NCI-H748 (cell line): ENCODE measurements around the gene HCN3.

Experiments used
- DNase-seq: peaks from one replicate; lab custom pipeline; 2025; ENCODE audit not compliant: unreplicated experiment; lab: John Stamatoyannopoulos, UW

HCN3 gene

DNA sequence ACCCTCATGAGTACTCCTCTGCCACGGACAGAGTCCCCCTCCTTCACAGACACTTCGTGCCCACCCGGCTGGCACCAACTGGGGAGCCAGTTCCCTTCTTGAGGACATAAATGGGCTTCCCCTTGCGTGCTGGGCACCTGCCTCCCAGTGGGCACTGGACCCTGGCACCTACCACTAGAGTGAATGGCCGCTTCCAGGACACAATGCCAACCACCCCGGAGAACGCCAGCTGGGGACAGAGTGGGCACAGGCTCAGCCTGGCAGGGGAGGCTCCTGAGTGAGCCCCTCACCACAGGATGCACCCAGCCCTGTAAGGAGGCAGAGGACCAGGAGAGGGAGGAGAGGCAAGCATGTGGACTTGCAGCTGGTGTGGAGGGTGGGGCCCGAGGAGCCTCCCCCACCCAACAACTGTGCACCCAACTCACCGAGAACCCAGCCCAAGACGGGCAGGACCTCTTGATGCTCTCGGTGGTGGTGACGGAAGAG is 23.0 kb upstream of the HCN3 start:
- DNase-seq = no peak

DNA sequence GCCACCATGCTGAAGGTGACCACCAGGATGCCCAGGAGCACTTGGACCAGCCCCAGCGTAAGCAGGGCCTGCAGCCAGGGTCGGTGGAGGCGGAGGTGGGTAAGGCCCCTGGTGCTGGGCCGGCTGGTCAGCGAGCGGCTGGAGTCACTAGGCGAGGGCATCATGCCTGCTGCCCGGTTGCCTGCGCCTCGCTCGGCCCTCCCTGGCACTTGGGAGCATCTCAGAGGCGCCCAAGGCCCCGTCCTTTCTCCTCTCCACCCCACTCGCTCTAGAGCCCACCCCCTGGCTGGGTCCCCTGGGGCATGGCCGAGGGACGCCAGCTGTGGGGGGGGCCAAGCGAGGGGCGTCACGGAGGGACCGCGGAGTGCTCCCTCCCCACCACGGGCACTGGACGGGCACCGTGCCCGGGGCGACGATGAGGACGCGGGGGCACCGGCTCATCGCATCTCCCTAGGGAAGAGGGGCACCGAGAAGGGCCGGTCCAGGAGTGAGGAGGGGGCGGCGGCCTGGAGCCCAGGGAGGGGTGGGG is 22.5 kb upstream of the HCN3 start:
- peak; percentile 45 for DNase-seq

DNA sequence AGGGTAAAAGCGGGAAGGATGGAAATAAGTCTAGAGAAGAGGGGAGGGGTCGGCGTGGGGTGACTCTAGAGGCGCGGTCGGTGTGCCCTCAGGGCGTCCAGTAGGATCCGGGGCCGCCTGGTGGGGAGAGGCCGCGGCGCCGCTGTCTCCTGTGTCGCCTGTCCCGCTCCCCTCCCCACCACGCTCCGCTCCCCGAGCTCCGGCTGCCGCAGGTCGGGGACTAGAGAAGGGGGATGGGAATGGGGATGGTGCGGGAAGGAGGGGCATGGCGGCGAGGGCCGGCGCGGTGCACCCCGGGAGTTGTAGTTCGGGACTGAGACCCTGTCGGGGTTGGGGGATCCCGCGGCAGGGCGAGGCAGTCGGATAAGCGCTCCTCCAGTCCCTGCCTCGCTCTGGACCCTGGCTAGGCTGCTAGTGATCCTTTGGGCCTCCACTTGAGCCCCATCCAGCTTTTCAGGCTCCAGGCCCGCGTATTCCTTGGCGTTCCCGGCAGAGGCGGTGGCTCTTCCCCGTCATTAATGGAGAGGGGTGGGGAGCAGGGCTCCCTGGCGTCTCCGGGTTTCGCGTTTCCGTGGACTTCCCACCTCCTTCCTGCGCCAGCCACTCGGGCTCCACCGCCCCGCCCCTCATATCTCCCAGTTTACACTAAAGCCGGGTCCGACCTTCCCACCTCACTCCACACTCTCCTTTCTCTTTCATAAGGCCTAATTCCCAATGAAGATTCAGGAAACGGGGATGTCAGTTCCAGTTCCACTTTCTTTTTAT is 21.8 kb upstream of the HCN3 start, which contains the start of gene ENTREP3:
Gene ENTREP3, minus strand, starts transcription at position 241 of the 765 bp plus-strand sequence. CDS start 606 bp downstream, outside the sequence.
- DNase-seq = peak; percentile 90

DNA sequence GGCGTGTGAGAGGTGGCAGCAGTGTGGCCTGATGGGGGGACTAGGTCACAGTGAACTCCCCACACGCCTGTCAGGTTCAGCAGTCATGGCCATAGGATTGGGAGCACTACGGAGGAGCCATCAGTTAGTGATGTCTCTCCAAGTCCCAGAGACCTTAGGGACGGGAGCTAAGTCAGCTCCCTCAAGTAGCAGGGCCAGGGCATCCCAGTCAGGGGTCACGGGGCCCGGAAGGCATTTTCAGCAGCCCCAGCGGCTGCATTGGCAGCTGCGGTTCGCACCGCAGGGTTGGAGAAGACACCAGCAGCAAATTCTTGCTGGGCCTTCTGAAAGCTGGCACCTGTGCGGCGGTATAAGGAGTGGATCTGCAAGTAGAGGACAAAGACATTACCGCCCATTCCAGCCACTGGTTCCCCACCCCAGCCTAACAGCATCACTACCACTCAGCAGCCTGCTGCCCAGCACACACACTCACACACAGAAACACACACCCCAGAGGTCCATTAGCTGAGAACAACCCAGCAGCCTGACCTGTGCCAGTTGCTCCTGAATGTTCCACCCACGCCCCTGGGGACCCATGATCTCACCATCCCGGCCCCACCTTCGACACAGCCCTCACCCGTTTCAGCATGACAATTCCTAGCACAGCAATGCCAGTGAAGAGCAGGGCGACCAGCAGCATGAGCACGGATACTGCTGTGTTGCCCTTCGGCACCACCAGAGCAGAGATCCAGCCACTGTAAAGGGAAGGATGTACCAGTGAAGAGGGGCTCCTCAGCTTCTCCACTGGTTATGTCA is 21.0 kb upstream of the HCN3 start:
- DNase-seq = no peak

DNA sequence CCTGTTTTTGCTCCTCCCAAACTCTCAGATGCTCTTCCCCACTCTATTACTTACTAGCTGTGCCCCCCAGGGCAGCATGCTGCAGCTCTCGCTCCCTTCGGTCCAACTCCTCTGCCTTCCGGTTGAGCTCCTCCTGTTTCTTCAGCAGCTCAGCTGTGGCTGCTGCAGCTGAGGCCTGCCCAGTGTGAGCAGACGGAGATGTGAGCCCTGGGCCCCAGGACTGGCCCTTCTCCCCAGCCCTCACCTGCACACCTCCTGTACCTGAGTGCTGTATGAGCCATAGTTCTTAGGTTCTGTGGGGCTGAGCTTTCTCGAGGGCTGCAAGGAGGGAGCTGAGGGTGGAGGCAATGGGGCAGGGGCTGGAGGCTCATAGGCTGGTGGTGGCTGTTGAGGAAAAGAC is 17.0 kb upstream of the HCN3 start:
- no peak for DNase-seq

DNA sequence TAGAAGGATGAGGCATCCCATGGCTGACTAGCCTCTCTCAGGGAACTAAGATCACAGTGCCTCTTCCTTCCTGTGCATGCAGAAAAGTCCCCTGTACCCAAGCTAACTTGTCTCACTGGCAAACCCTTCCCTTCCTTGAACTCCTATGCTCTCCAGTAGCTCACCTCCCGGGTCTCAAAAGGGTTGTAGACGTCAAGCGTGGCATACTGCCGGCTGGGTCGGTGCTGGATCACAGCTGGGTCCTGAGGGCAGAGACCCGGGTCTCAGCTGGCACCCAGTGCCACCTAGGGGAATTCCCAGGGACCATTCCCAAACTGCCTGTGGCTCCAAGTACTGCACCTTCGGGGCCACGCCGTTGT is 15.8 kb upstream of the HCN3 start:
- peak; percentile 46 for DNase-seq

DNA sequence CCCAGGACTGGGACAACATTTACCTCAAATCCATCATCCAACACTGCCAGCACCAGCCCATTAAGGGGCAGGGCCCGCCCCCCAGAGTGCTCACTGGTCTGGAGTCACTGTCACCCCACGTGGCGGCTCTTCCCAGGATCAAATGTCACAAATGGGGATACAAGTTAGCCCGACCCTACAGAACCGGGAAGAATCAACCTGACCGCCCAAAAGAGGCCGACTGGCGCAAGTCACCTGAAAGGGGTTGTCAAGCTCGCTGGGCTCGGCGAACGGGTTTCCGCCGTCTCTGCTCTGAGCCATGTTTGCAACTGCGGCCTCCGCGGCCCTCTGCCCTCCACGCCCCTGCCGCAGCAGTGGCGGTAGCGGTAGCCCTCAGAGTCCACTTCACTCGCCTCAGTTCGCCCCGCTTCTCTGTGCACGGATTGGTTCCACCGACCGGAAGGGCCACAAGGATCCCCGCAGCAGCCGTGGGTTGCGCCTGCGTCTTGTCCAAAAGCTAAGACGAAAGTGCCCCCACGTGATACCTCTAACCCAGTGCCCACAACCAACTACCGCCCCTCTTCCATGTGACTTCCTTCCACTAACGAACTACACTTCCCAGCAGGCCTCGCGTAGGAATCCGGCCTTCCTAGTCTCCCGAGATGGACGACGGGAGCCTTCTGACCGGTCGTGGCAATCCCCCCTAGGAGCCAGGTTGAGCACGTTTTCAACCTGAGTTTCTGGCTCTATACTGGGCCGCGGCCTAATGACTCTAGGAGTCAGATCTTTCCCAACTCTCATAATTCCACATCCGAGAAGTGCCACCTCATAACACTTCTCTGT is 15.2 kb upstream of the HCN3 start, which contains the start of gene SCAMP3:
Gene SCAMP3, minus strand, starts transcription at position 509 of the 822 bp plus-strand sequence. Its CDS starts 209 bp downstream, at position 300.
- peak; percentile 98 for DNase-seq

DNA sequence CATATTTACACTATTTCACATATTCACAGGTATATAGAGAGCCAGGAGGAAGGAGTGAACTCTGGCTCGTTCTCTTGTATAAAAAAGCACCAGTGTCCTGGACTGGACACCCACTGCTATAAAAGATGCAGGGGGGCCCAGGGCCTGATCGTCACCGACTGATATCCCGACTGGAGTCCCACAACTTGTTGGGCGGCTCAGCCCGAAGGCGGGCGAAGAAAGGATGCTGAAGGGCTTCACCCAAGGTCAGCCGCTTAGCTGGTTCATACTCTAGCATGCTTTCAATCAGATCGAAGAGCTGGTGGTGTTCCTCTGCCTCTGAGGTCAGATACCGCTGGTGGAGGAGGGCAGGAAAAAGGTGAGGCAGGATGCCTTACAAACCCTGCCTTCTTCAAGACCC is 14.2 kb upstream of the HCN3 start:
- DNase-seq = no peak

DNA sequence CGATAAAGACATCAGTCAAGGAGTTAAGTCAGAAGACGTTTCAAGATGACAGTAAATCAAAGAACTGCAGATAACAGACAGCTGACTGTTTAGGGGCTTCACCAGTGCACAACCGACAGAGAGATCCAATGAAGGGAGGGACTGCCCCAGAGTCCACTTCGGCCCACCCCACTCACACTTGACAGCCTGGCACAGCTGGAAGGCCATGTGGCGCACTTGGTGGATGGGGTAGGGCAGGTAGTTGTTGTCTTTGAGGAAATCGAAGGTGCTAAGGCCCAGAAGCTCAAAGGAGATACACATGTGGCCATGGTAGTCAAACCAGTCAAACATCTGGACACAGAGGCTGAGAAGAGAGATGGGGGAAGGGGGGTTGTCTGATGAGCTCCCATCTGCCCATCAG is 10.7 kb upstream of the HCN3 start:
- no peak for DNase-seq

DNA sequence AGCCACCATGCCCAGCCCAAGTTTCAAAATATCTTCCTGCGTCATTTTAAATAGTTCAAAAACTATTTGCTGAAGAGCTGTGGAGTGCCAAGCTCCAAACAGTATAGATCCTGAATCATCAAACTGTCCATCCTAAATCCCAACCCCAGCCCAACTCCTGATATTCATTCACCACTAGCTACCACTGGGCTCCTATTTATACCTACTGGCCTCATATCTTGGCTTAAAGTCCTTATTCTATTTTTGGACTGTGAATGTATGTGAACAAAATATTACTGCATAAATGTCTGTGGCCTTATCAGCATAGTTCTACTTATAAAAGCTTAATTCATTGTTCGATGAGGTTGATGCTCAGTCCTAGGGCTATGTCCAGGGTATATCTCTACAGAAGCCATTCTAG is 9.9 kb upstream of the HCN3 start:
- DNase-seq = no peak

DNA sequence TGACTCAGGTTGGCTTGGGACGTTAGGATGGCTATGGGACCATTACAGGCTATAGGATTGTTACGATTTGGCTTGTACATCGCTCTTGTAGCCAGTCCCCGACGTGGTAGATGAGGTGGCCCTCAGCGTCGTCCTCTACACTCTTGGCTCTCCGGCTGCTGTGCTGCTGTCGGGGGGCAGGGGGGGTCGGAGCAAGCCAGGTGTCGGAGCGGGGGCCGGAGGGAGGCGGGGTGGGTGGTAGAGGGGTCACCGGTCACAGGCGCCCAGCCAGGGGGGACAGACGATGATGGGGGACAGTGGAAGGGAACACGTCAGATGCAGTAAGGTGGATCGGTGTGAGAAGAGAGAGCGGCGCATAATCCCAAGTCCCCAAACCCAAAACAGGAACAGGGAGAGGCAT is 8.6 kb upstream of the HCN3 start:
- no peak for DNase-seq

DNA sequence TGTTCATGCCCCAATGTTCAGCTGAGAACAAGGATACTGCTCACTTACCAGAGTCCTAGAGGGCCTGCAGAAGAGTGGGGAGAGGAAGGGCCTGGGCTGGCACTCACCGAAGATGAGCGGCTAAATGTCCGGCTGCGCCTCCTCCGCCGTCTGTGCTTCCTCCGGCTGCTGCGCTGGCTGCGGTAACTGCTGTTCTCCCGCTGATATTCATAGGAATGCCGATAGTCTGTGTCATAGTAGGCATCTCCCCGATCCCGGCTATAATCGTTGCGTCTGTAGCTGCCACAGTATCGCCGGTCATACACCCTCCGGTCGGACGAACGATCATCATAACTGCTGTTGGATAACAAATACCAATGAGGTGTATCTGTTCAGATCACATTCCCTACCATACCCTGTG is 7.9 kb upstream of the HCN3 start:
- no peak for DNase-seq

DNA sequence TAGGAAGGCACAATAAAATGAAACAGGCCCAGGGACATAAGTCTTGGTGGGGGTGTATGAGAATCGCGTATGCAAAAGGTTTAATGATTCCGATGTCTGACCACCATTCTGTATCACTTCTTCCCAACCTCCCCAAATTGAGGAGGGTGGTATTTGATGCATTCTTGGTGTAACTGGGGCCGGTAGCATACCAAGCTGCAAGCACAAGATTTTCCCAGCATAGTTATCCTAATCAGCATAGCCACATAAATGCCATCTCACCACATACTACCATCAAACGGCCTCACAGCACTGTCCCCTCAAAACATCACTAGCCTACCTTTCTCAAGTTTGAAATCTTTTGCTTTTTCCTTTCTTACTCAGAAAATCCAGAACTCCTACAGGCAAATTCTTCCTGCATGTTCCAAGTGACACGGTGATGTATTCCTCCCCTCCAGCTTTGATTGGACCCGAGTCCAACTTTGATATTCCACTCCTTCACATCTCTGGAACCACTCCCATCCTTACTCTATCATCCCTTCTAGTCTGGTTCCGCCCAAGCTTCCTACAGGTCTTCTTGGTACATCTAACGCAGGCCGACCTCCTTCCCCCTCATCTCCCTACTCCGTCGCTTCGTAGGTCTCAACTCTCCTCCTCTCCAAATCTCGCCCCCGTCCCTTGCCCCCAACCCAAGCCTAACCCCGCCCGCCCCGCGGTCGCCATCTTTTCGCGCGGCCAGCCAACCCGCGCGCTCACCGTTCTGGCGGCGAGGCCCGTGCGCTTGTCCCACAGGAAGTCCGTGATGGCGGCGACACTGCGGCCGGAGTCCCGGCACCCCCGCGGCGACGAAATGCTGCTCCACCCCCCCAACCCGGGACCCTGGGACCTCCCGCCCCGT is 4.6 kb upstream of the HCN3 start:
- peak; percentile 83 for DNase-seq

DNA sequence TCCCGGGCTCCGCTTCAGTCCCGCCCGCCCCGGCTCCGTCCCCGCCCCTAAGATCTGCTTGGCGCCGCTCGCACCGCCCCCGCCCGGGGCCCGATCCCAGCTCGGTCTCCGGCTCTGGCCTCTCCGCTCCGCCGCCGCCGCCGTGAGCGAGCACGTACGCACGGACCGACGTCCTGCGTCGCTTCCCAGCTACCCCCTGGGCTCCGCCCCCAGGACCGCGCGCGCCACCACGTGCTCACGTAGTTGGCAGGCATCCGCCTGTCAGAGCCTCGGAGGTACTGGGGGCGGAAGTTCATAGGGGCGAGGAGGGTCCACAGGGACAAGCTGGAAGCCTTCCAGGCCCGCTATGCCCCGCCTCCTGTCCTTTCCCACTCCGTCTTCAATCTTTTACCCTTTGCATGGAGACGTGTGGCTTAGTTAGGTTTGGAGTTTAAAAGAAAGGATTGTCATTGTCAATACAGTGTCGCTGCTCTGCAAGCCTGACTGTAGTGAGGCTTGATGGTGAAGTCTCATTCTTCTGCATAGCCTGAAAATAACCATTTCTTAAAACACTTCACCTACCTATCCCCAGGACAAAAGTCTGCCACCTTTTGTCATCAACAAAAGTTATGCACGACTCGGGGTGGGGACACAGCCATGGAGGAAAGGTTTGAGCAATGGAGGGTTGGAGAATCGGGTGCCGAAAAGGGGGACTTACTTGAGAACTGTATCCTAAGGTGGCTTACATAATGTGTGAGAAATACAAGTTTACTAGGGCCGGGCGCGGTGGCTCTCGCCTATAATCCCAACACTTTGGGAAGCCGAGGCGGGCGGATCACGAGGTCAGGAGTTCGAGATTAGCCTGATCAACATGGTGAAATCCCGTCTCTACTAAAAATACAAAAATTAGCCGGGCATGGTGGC is 3.7 kb upstream of the HCN3 start, which contains the start of gene CLK2:
Gene CLK2, minus strand, starts transcription at position 162 of the 903 bp plus-strand sequence. CDS start 2,527 bp downstream, outside the sequence.
- DNase-seq = peak; percentile 99

DNA sequence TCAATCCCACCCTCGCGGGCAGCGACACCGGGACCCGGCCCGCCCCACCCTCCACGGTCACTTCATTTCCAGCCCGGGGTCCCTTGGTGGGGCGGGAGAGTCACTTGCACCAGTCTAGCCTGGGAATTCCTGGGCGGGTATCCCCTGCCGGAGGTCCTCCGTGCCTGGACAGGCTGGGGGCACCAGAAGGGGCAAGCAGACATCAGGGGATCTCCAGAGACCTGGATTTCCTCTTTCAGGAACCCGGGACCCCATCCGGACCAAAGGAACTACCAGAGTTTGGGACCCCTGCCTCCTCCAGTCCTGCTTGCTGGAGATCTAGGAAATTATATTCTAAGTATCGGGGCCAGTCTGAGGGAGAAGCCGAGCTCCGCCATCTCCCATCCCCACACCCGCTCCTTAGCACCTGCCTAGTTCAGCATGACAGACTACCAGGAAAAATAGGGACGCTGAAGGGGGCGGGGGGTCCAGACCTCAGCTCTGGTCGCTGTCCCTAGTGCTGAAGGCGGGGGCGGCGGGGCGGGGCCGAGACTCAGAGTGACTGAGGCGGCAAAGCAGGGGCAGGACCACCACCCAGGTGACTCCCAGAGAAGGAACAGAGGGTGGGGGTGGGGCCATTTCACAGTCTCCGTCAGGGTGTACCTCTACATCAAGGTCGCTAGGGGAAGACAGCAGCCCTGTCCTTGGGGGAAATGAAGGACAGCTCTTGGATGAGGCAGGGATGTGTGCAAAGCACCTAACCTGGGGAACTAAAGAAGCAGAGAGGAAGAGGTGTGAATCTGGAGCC is 832 bp downstream of the HCN3 start:
- peak; percentile 88 for DNase-seq

DNA sequence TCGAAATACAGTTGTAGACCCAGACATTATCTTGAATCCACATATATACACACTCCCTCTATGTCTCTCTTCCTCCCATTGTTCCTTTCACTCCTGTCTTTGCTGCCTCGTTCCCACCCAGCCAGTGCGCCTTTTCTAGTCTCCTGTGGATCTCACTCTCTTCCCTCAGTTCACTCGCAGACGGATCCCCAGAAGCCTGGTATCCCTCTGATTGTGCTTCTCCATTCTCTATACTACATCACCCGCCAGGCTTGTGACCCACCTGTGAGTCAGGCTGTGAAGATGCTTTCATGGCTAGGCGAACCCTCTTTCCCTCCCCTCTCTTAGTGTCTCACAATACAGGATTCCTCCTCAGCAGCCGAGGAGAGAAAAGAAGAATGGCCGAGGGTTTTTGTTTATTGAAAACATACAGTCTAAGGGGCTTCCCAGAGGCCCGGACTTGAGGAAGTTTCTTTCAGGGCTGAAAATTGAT is 1.5 kb downstream of the HCN3 start:
- no peak for DNase-seq

DNA sequence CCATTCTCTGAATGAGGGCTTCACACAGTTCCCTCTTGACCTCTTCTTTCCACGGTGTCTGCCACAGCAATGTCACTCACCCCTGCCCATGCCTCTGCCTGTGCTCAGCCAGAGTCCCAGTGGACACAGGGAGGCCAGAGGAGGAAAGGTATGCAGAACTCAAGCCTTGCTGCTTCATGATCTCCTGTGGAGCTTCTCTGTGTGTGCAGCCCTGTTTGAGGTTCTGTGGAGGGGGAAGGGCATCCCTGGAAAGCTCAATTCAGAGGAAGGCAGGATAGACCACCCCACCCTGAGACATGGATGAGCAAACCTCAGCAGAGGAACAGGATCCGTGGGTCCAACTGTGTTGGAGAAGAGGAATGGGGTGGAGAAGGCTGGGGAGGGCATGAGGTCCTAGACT is 2.0 kb downstream of the HCN3 start:
- DNase-seq = peak; percentile 6
